GF-D8 (cell line): ENCODE measurements around the gene KCNJ14.

Source experiments
- DNase-seq: peaks from one replicate; lab custom pipeline; 2025; lab: John Stamatoyannopoulos, UW

The KCNJ14 gene

DNA sequence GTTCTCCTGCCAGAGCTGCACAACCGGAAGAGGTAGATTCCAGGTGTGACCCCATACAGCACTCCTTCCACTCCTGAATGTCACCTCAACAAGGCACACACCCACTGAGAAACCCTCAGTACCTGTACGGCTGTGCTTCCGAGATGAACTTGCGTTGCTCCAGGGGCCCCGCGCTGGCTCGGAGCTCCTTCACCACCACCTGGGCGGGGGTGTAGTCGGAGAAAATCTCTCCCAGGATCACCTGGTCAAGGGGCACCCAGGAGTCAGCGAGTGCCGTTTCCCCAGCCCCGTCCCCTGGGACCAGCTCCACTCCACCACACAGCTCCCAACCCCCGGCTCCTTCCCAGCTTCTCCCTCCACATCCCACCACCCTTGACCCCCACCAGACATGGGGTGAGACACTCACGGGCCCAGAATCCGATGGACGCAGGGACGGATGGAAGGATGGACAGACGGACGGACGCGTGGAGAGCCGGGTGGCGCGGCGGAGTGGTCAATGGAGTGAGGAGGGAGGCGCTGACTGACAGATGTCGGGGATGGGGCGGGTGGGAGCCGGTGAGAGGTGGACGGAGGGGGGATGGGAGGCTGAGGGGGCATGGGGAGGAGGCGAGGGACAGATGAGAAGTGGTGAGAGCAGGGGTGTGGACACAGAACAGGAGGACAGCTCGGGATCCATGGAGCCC is 53.5 kb downstream of the KCNJ14 start:
- DNase-seq, result no peak

GRCh38 chr19:48509467-48510194 is 54.3 kb downstream of the KCNJ14 start:
- no peak for DNase-seq

DNA sequence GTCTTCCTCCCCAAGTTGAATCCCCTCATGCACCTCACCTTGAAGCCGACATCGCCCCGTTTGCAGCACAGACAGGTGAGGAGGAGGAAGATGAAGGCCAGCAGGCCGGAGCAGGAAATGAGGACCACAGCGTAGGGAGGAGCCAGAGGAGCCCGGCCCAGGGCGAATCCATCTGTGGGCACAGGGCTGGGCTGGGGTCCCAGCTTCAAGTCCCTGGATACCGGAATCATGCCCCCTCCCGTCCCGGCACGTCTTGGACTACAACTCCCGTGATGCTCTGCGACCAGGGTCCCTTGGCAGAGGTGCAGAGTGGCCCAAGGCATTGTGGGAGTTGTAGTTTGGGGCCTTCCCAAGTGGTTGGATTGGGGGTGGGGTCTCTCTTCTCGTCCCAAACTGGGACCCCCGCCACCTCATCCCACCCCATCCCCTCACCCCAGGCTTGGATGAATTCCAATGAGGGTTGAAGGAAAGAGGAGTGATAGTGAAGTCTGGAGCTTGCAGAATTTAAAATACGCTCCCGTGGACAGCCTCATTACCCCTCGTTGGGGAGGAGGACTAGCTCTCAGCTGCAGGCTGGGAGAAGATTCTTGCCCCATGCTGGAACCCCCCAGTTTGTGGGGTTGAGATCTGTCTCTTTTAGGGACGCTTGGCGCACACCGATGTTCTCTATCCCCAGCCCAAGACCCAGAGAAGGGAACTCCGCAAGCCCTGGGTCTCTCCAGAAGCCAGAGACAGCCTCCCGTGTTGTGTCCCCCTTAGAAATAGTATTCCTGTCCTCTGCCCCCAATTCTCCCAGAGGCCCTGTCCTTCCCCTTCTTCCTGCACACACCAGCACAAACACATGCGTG is 55.3 kb downstream of the KCNJ14 start:
- DNase-seq, result no peak

GRCh38 chr19:48511321-48511731 is 56.0 kb downstream of the KCNJ14 start:
- DNase-seq, result no peak

GRCh38 chr19:48511800-48512503 is 56.6 kb downstream of the KCNJ14 start, which contains the start of gene LMTK3:
Gene LMTK3 (minus strand): TSS chr19:48511835. CDS start chr19:48511576, 259 bp downstream.
- no peak for DNase-seq

- DNase-seq, result no peak
These were observed 57.3 kb downstream of the KCNJ14 start for GRCh38 chr19:48512504-48513288.

GRCh38 chr19:48513289-48514122 is 58.1 kb downstream of the KCNJ14 start:
- peak; percentile 31 for DNase-seq

- no peak for DNase-seq
These were observed 58.7 kb downstream of the KCNJ14 start for GRCh38 chr19:48514123-48514458.

DNA sequence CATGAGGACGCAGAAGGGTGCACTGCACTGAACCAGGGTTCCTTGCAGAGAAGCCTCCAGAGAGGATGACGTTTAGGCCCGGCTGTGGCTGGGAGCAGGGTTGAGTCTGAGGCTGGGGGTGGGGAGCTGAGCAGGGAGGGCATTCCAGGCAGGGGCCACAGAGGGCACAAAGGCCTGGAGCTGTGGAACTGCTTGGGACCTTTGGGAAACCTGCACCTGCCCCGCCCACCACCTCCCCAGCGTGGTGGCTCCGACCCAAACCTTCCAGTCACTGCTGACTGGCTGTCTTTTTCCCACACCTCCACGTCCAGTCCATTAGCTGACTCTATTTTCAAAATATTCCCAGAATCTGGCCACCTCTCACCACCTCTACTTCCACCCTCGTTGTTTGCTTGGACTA is 61.2 kb downstream of the KCNJ14 start:
- no peak for DNase-seq
